ENCODE results near the gene DOP1A.

- TF ChIP-seq CTCF (conservative IDR thresholded peaks at IDR 0.05; ENCODE audit: low read depth, low read length): no peak
- TF ChIP-seq EZH2 (IDR thresholded peaks at IDR 0.05; ENCODE audit: borderline replicate concordance, low read depth, low read length, poor library complexity, severe bottlenecking): no peak
These were observed 123.2 kb downstream of the DOP1A start for GRCh38 chr6:83190626-83191025.
